GM21576 (cell line): ENCODE data around the gene WASHC4.

ENCODE experiments used
- ATAC-seq: cut with Tn5 transposase; IDR thresholded peaks from one replicate; pipeline ENCODE4 v1.9.1; 2021; ENCODE audit warnings: mild to moderate bottlenecking, moderate library complexity; ENCODE audit not compliant: unreplicated experiment

WASHC4 gene

DNA sequence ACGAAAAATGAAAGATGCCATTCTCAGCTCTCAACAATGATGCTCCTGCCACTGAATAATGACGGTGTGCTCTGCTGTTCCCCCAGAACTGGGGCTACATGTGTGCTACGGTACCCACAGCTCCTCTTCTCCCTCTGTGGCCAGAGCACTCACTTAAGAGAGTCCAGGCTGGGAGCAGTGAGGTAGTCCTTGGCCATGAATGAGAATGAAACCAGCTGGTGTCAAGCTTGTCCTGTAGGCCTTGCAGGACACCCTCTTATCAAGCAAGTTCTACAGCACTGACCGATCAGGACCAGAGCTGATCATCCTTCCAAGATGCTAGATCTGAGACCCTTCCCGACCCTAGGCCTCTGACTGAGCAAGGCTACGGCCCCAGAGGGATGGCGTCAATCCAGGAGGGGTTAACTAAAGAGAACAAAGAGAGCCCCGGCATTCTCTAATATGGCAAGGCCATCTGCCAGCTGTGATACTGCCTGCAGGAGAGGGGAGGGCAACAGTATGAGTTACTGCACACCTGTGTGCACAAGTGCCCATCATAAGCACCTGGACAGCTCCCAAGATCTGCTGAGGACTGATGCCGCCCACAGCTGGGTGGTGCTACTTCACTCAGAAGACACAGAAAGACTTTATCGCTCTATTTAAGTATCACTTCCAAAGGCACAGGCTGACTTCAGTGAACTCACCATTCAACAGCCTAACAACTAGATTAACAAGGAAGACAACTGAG is 98.0 kb downstream of the WASHC4 start:
- ATAC-seq = no peak

DNA sequence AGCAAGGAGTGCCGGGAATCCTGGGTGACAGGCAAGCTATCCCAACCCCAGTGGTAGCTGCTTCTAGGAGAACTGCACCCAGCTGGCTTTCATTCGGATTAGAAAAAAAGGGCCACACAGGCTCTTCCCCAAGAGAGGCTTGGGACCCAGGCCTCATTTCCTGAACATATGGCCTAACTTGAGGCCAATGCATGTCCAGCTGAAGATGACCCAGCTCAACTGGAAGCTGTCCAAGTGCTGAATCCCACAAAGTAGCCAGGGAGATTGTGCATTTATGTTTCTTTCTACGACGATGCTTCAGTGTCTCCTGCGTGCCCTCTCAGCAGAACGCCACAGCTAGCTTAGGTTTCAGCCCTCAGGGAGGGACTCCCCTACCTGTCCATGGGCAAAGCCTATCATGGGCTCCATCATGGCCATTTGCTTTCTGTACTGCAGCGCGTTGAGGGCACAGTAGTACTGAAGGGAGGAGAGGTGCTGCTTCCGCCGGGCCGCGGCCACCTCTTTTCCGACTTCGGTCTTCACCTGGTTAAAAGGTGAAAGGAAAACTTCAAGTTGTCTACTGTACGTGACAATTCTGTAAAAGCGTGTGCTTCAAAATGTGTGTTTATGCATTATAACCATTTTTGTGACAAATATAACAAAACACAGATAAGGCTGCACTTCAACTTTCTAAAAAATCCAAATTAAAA is 99.3 kb downstream of the WASHC4 start:
- ATAC-seq = no peak

DNA sequence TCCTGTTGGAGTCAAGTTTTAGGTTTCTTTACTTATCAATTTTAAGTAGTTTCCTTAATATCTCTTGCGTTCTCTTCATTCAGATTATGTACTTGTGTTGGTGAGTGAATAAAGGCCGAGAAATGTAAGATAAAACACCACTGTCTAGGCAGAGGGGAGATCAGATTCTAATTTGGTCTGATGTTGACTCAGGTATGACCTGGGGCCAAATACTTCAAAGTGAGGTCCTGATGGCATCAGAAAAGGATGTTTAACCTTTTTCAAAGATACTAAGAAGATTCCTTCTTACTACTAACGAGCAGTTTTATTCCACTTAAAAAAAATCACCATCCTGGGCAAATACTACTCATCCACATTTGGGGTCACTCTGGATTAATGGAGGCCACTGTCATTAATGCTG is 101.6 kb downstream of the WASHC4 start:
- no peak for ATAC-seq

DNA sequence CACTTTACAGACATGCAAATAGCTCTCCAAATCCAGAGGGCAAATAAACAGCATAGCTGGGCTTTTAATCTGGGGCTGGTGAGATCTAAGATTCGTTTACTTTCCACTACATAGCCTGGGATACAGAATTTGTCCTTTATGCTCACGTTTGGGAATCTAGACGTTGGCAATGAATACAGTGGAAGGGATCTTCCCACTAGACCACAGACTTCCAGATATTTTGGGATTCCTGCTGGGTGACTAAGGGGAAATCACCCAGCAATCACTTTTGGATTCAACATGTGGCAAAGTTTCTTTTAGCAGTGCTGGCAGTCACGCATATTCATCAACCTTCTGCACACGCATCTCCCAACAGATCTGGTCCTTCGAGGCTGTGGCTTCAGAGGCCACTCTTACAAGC is 104.9 kb downstream of the WASHC4 start:
- no peak for ATAC-seq

DNA sequence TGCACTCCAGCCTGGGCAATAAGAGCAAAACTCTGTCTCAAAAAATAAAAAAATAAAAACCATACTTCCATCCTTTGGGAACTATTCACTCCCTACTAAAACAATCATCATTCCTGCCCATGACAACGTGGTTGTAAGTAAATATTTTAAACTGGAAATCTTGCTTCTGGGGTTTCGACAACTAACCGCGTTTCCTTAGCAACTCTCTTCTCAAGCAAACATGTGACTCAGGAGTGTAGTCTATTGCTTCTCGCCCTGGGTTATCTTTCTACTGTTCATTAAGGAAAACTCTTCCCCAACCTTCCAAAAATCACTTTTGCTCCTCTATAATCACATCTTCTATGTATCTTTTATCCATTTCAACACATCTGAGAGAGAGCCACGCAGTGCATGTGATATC is 106.6 kb downstream of the WASHC4 start:
- ATAC-seq = no peak

DNA sequence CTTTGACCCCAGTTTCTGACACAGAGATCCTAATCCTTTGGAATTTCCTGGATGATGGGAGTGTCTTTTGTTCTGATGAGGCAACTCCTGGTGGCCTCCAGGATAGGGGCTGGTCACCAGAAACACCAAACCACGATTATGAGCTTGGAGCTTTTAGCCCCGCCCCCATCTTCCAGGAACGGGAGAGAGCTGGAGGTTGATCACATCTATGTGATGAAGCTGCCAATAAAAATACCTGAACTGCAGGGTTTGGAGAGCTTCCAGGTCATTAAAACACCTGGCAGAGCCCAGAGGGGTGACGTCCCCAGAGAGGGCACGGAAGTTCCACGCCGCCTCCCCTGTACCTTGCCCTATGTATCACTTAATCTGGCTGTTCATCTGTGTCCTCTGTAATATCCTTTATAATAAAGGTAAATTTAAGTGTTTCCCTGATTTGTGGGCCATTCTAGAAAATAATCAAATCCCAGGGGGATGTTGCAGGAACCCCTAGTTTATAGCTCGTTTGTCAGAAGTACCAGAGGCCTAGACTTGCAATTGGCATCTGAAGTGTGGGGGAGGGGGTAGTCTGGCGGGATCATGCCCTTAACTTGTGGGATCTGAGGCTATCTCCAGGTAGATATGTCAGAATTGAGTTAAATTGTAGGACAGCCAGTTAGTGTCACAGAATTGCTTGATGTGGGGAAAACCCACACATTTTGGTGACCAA is 107.3 kb downstream of the WASHC4 start:
- ATAC-seq = no peak

DNA sequence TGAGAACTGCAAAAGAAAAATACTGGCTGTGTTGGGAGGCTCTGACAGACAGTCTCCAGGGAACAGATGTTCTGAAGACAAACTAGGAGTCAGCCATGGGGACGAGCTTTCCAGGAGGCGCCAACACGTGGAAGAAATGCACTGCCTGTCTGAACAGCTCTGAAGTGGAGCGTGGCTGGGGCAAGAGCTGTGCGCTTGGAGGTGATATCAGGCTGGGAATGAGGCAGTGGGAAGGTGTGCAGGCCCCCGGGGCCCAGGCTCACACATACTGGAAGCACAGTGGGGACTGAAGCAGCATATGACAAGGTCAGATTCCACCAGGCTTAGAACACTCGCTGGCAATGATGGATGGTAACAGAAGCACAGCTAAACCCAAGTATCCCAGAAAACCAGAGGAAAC is 110.9 kb downstream of the WASHC4 start:
- no peak for ATAC-seq
